NCI-H1105 treated with DMSO at 0.1 percent for 48 hours (cell line): ENCODE measurements around the gene APOBEC3G.
A peak's percentile ranks its signal among the peaks of the same experiment; 100 is the strongest.

Experiments used
- DNase-seq: peaks from one replicate; lab custom pipeline; 2025; lab: John Stamatoyannopoulos, UW

Gene APOBEC3G

DNA sequence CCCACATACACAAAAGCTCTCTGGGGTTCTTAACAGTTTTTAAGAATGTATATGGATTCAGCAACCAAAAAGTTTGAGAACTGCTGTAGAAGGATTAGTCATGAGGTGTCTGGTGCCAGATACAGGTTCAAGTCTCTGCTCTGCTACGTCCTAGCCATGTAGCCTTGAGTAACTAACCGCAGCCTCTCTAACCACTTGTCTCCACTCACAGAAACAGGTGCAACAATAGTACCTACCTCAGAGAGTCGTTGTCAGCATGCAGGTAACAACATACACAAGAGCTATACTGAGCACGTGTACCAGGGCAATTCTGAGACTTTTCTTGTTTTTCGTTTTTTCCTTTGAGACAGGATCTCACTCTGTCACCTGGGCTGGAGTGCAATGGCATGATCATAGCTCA is 48.5 kb downstream of the APOBEC3G start:
- no peak for DNase-seq

DNA sequence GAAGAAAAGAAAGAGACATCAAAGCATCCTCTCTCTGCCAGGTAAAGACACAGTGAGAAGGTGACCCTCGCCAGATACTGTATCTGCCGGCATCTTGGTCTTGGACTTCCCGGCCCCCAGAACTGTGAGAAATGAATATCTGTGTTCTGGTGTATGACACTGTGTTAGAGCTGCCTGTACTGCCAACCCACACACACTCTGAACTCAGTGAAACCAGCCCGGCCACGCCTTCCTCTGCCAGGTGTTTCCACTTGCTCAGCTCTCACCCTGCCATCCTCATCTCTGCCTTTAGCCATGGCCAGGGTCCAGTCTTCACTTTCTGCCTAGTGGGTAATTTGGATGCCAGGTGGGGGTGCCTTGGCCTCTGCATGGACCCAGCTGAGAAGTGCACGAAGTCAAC is 51.4 kb downstream of the APOBEC3G start:
- DNase-seq = no peak

DNA sequence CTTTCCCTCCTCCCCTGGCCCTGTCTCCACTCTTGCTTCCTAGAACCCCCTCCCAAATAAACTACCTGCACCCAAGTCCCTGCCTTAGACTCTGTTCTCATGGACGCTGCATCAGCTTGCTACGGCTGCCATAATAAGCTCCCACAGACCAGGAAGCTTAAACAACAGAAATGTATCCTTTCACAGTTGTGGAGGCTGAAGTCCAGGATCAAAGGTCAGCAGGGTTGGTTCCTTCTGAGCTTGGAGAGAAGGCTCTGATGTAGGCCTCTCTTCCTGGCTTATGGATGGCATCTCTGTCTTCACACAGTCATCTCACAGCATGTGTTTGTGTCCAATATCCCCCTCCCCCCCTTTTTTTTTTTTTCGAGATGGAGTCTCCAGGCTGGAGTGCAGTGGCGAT is 52.0 kb downstream of the APOBEC3G start:
- no peak for DNase-seq

DNA sequence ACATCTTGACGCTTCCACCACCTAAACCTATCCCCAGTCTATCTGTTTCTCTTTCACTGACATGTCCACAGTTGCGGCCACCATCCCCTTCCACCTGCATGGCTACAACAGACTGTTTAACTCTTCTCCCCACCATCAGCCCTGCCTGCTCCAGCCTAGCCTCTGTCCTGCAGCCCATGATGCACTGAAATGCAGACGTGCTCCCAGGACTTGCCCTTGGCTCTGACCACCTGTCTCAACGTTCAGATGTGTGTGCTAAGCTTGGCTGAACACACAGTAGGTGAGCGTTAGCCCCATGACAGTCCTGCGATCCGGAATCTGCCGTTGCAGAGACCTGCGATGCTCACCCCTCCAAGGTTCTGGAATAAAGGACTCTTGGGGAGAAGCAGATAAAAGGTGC is 52.7 kb downstream of the APOBEC3G start:
- DNase-seq = no peak

DNA sequence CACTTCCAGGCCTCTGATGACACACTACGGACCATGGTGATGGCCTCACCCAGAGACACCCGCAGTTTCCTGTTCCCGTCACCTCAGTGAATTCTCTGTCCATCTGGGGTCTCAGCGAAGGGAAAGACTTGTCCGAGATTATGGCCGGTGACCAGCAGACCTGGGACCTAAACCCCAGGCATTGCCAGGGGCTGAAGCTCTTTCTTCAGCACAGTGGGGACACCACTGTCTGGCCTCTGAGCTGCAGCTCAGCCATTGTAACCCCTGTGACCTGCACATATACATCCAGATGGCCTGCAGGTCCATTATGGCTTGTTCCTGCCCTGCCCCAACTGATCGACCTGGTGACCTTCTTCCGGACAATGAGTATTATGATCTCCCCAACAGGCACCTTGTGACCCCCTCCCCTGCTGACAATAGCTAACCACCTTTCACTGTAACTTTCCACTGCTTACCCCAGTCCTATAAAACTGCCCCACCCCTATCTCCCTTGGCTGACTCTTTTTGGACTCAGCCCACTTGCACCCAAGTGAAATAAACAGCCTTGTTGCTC is 53.2 kb downstream of the APOBEC3G start:
- no peak for DNase-seq

DNA sequence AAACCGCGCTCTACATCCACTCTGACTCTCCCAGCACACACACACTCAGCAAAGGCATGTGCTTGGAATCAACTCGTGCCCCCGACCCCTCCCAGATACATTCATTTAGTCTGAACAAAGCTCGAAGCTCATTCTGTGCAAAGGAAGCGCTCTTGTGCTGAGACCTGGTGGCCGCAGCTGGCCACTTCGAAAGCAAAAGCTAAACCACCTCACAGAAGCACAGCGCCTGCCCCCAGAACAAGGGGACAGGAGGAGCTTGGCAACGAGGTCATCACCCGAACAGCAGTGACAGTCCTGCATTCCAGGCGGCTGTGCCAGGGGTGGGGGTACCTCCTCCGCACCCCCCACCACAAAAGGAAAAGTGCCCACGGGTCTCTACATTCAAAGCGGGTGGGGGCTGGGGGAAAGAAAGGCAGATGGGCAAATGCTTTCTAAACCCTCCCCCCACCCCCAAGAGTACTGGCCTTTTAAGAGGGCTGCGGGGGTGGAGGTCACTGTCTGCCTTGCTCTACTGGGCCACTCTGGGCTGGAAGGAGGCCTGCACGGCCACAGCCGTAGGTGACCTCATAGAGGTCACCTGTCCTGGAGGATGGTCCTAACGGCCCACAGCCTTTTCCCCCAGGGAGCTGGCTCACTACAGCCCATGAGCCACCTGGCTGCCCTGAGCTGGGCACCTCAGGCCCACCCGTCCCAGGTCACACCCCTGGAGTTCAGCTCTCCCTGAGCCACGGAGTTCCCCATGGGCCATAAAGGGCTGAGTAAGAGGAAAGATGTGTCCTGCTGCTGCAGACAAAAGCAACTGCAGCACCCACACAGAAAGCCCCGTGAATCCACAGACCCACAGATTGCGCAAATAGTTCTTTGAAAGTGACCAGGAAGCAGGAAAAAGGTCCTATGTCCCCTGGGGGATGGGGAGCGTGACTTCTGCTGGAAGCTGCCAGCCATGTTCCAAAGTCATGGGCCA is 54.1 kb downstream of the APOBEC3G start:
- no peak for DNase-seq

DNA sequence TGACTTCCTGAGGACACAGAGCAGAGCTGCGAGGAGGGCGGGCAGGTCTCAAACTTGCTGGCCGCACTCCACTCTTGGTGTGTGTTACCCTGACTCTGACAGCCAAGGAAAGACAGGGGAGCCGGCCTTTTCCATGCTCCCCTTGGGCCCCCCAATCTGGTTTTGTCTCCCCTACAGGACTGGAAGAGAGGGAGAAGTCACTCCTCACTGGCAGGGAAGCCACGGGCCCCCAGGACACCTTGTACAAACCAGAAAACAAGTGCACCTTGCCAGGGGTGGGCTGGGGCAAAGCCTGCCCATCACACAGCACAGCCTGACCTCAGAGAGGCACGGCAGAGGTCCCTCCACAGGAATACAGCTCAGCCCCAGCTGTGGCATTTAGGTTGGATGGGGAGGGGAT is 55.2 kb downstream of the APOBEC3G start:
- DNase-seq = no peak

DNA sequence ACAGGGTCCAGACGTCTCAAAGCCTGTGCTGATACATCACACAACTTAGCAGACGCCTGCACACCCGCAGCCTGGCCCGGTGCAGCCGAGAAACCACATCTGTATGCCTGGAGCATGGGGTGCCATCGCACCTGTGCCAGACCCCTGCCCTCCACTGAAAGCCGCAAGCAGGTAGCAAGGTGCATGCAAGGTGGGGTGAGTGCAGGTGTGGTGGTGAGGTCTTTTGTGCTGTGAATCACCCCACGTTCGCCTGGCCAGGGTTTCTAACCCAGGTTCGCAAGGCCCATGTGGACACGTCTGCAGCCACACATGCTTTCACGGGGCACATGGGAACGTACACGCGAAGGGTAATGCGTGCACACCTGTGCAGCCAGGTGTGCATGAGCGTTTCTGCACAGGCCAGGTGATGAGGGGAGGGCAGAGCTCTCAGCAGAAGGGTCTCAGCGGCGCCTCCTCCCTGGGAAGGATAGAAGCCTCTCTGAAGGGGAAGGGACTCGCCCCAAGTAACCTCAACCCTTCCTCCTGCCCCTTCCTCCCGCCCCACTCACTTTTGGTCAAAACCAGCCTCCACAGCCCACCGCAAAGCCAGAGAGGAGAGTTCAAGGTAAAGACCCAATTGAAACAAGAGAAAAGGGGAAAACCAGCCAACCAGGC is 55.9 kb downstream of the APOBEC3G start:
- DNase-seq = no peak

DNA sequence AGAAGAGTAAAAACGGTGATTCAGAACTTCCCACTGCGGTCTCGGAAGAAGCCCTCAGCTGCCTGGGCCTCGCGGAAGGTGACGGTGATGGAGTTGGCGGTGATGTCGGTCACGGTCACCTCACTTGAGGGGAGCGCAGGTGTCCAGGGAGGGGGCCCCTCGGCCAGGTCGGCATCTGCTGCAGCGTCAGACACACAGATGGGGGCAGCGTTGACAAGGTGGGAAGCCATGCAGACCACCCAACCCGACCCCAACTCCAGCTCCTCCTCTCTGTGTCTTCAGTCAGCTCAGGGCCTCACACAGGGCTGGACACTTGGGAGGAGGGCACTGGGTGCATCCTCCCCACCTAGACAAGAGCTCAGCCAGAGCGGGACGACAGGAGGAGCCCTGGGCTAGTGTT is 56.8 kb downstream of the APOBEC3G start:
- no peak for DNase-seq

DNA sequence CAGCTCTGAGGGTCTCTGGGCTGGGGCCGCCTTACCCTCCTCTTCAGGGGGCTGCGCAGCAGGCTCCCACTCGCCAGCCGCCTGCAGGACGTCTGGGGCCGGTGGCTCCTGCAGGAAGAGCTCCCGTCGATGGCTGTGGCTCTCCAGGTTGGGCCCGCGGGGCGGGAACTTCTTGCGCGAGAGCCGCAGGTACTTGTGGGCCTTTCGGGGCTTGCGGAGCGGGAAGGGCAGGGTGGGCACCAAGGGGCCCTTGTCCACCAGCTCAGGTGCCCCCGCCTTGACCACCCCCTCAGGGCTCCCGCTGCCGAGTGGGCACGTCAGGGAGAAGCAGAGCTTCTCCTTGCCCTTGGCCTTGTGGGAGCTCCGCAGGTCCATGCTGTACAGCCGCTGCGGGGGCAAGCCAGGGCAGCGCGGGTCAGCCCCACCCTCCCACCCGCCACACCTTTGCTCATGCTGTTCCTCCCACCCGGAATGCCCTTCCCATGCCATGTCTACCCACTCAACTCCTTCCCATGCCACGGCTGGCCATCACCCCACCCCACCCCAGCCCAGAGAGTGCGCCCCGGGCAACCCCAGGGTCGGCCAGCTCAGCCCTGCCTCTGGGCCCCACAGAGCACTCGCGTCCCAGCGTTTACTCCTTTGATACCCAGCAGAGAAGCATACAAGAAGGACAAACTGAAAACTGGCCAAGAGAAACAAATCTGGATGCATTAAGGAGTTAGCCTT is 57.5 kb downstream of the APOBEC3G start:
- DNase-seq = no peak

DNA sequence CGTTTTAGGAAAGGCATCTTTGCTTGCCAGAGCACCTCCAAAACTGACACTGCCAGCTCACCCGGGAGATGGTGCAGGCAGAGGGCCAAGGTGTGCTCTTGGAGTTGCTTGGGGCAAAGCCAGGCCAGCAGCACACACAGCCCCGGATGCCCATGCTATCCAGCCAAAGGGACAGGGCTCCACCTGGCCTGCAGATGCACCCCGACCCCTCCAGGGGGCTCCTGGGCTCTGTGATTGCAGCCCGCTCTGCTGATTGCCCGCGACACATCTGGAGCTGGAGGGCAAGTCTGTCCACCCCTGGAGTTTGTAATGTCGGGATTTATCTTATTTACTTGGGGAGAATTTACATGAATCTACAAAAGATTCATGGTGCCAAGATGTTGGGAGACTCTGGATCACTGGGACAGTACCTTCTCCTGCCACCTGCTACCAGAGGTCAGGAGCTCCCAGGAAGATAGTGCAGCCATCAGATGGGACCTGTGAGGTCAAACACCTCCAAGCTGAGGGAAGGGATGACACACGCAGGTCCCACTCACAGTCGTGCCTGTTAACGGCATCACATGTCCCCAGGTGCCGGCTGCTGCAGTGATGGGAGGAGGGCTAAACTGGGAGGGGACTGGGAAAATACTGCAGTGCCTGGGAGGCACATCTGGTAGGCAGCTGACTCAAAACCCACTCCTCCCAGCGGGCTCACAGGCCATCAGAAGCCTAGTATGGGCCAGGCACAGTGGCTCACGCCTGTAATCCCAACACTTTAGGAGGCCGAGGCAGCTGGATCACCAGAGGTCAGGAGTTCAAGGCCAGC is 58.2 kb downstream of the APOBEC3G start:
- peak; percentile 33 for DNase-seq

DNA sequence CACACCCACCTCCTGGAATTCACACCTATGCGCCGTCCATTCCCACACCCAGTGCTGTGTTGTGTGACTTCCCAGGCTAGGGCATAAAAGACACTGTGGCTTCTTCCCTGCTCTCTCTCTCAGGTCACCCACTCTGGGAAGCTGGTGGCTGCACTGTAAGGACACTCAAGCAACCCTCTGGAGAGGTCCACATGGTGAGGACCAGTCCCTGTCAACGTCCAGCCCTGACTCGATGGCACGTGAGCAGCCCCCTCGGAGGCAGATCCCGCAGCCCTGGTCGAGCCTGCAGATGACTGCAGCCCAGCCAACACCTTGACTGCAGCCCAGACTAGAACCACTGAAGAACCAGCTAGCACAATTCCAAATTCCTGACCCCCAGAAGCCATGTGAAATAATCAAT is 59.2 kb downstream of the APOBEC3G start:
- DNase-seq = no peak
